ENCODE data around the gene RNASET2.

The RNASET2 gene

DNA sequence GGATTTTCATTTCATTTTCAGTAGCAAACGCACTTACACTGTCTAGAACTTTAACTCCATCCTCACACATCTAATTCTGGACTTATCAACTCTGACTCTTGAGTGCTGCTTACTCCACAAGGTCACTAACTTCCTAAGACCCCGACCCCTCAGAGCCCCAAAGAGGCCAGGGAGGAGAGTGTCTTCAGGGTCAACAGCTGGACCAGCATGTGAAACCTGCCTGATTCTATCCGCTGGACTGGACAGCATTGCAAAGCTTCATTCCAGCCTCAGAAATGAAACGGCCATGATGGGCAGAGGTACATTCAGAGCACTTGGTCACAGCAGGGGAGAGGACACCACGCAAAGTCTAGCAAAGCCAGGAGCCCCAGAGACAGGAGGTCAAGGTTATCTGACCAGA, 9.1 kb downstream of the RNASET2 start:
- H3K4me1 ChIP-seq (ENCODE audit: insufficient read depth, low read length, severe bottlenecking): peaks cover 25% of the 10 kb centered on the region
- H3K4me3 ChIP-seq (ENCODE audit: low read depth, low read length, poor library complexity, severe bottlenecking): no peak overlapping the region
- no peak overlapping the region for H3K27ac ChIP-seq (ENCODE audit: low read depth, low read length, poor library complexity, severe bottlenecking)
- no peaks in the 10 kb centered on the region for H3K79me2 ChIP-seq (ENCODE audit: insufficient read depth, low read length)
- no peak overlapping the region for H3K4me2 ChIP-seq (ENCODE audit: low read length)
- no peaks in the 10 kb centered on the region for H4K20me1 ChIP-seq (ENCODE audit: insufficient read depth, low read length)
- peaks cover 65% of the 10 kb centered on the region for H3K36me3 ChIP-seq (ENCODE audit: insufficient read depth, low read length)
- TF ChIP-seq, protein P1, sequence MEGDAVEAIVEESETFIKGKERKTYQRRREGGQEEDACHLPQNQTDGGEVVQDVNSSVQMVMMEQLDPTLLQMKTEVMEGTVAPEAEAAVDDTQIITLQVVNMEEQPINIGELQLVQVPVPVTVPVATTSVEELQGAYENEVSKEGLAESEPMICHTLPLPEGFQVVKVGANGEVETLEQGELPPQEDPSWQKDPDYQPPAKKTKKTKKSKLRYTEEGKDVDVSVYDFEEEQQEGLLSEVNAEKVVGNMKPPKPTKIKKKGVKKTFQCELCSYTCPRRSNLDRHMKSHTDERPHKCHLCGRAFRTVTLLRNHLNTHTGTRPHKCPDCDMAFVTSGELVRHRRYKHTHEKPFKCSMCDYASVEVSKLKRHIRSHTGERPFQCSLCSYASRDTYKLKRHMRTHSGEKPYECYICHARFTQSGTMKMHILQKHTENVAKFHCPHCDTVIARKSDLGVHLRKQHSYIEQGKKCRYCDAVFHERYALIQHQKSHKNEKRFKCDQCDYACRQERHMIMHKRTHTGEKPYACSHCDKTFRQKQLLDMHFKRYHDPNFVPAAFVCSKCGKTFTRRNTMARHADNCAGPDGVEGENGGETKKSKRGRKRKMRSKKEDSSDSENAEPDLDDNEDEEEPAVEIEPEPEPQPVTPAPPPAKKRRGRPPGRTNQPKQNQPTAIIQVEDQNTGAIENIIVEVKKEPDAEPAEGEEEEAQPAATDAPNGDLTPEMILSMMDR (IDR thresholded peaks at IDR 0.05; ENCODE audit: low read length): no peak
- no peak for TF ChIP-seq EZH2 (IDR thresholded peaks at IDR 0.05; ENCODE audit: borderline replicate concordance, low read length)
- H3K9me3 ChIP-seq (ENCODE audit: low read length): no peaks in the 10 kb centered on the region
- no peak overlapping the region for H2AFZ ChIP-seq (ENCODE audit: low read length)
- H3K9ac ChIP-seq (ENCODE audit: low read length): no peak overlapping the region
- H3F3A ChIP-seq (ENCODE audit: insufficient read depth, low read length): no peaks in the 10 kb centered on the region
- H3K9me2 ChIP-seq (ENCODE audit: low read depth, low read length): no peaks in the 10 kb centered on the region
- no peaks in the 10 kb centered on the region for H3K27me3 ChIP-seq (ENCODE audit: insufficient read depth, low read length)

DNA sequence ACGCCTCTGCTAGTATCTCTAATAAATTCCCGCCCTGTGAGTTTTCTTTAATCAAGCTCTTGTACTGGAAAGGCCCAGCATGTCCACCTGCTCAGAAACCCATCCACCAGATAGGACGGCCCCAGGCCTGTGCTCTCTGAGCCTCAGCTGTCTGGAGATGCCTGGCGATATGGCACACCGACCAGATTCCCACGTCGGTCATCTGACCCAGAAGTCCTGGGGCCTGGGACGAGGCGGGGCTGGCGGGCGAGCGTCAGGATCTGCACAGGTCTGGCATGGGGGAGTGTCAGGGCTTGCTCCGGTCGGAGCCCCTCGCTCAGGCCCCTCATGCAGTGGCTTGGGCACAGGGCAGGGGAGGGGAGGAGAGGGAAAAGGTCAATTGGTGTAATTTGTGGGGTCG, 10.2 kb downstream of the RNASET2 start:
- no peak overlapping the region for H3K27ac ChIP-seq (ENCODE audit: low read depth, low read length, poor library complexity, severe bottlenecking)
- H2AFZ ChIP-seq (ENCODE audit: low read length): no peak overlapping the region
- peaks cover 14% of the 10 kb centered on the region for H3K4me1 ChIP-seq (ENCODE audit: insufficient read depth, low read length, severe bottlenecking)
- H3K9ac ChIP-seq (ENCODE audit: low read length): no peak overlapping the region
- no peaks in the 10 kb centered on the region for H3K9me2 ChIP-seq (ENCODE audit: low read depth, low read length)
- peaks cover 73% of the 10 kb centered on the region for H3K36me3 ChIP-seq (ENCODE audit: insufficient read depth, low read length)
- no peak for TF ChIP-seq EZH2 (IDR thresholded peaks at IDR 0.05; ENCODE audit: borderline replicate concordance, low read length)
- TF ChIP-seq, protein P1 (IDR thresholded peaks at IDR 0.05; ENCODE audit: low read length): no peak
- no peak overlapping the region for H3K4me3 ChIP-seq (ENCODE audit: low read depth, low read length, poor library complexity, severe bottlenecking)
- no peaks in the 10 kb centered on the region for H3K27me3 ChIP-seq (ENCODE audit: insufficient read depth, low read length)
- no peaks in the 10 kb centered on the region for H4K20me1 ChIP-seq (ENCODE audit: insufficient read depth, low read length)
- no peak overlapping the region for H3K4me2 ChIP-seq (ENCODE audit: low read length)
- H3K79me2 ChIP-seq (ENCODE audit: insufficient read depth, low read length): no peaks in the 10 kb centered on the region
- H3K9me3 ChIP-seq (ENCODE audit: low read length): no peaks in the 10 kb centered on the region
- no peaks in the 10 kb centered on the region for H3F3A ChIP-seq (ENCODE audit: insufficient read depth, low read length)

DNA sequence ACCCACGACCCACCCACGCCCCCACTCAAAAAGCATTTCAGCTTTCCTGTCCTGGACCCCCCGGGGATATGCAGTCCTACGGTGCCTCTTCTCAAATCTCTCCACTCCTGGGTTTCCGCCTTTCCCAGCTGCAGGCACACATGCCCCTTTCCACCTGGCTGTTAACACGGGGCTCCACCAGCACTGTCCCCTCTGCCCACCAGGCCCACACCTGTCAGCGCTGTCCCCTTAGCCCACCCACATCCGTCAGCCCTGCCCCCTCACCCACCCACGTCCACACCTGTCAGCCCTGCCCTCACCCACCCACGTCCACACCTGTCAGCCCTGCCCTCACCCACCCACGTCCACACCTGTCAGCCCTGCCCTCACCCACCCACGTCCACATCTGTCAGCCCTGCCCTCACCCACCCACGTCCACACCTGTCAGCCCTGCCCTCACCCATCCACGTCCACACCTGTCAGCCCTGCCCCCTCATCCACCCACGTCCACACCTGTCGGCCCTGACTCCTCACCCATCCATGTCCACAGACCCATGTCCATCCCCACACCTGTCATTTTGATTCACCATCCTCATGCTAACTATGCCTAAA, 11.6 kb downstream of the RNASET2 start:
- no peaks in the 10 kb centered on the region for H3K27me3 ChIP-seq (ENCODE audit: insufficient read depth, low read length)
- H3K27ac ChIP-seq (ENCODE audit: low read depth, low read length, poor library complexity, severe bottlenecking): no peak overlapping the region
- no peak overlapping the region for H3K9ac ChIP-seq (ENCODE audit: low read length)
- H4K20me1 ChIP-seq (ENCODE audit: insufficient read depth, low read length): no peaks in the 10 kb centered on the region
- no peak overlapping the region for H3K4me2 ChIP-seq (ENCODE audit: low read length)
- peaks cover 81% of the 10 kb centered on the region for H3K36me3 ChIP-seq (ENCODE audit: insufficient read depth, low read length)
- H3K4me3 ChIP-seq (ENCODE audit: low read depth, low read length, poor library complexity, severe bottlenecking): no peak overlapping the region
- no peaks in the 10 kb centered on the region for H3F3A ChIP-seq (ENCODE audit: insufficient read depth, low read length)
- H3K4me1 ChIP-seq (ENCODE audit: insufficient read depth, low read length, severe bottlenecking): peaks cover under 1% of the 10 kb centered on the region
- H3K79me2 ChIP-seq (ENCODE audit: insufficient read depth, low read length): no peaks in the 10 kb centered on the region
- H3K9me2 ChIP-seq (ENCODE audit: low read depth, low read length): no peaks in the 10 kb centered on the region
- H2AFZ ChIP-seq (ENCODE audit: low read length): no peak overlapping the region
- H3K9me3 ChIP-seq (ENCODE audit: low read length): no peaks in the 10 kb centered on the region
- TF ChIP-seq, protein P1 (IDR thresholded peaks at IDR 0.05; ENCODE audit: low read length): no peak
- no peak for TF ChIP-seq EZH2 (IDR thresholded peaks at IDR 0.05; ENCODE audit: borderline replicate concordance, low read length)

Measured in OCI-LY1 (cell line).